Anterior cingulate cortex (tissue), 58 donors: ENCODE data around the gene EPHA4.

Experiments
- DNase-seq, 58 donors: peaks; one replicate each; lab custom pipeline; 2025; lab: John Stamatoyannopoulos, UW

The EPHA4 gene

GRCh38 chr2:221572219-221572820 is at the start of gene EPHA4:
Gene EPHA4 (minus strand): TSS chr2:221572304. CDS start chr2:221572248, 56 bp downstream.
- DNase-seq = peak in 57 of 58 donors; percentile 21 to 93 (median 78)

DNA sequence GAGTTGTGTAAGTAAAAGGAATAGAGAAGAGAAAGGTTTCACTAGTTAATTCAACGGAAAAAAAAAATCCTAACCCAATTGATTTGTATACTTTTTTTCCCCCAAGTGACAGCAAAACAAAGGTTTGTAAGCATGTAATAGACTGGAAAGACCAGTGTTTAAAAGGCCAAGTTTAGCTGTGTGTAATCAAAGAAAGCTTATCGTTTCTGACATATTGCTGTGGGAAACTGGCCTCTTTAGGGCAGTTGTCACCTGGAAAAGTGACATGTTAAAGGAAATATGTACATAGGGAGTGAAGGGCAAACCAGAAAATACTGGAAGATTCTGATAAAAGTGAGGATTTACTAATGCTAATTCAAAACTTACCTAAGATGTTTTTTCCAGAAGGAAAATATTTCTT is 45.9 kb upstream of the EPHA4 start:
- DNase-seq = no peak

GRCh38 chr2:221616561-221616960 is 44.5 kb upstream of the EPHA4 start:
- no peak for DNase-seq

- no peak for DNase-seq
These were observed 42.2 kb upstream of the EPHA4 start for GRCh38 chr2:221614274-221614673.

GRCh38 chr2:221612800-221613199 is 40.7 kb upstream of the EPHA4 start:
- no peak for DNase-seq

- no peak for DNase-seq
These were observed 40.1 kb upstream of the EPHA4 start for GRCh38 chr2:221612161-221612560.

DNA sequence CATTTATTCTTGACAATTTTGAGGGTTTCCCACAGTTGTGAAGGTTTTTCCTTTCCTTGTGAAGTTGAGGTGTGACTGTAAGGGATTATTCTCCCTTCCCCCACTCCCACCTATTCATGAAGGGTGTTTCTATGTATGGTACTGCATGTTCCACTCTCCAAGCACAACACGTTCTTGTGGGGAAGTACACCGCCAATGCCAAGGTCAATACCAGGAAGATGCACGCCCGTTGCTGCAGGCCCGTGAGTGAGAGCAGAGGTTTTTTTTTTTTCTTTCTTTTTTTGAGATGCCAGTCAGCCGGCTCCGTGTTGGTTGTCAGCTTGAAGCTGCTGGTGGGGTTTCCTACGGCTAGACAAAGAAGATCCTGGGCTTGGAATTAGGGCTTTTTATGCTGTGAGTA is 38.6 kb upstream of the EPHA4 start:
- no peak for DNase-seq

DNA sequence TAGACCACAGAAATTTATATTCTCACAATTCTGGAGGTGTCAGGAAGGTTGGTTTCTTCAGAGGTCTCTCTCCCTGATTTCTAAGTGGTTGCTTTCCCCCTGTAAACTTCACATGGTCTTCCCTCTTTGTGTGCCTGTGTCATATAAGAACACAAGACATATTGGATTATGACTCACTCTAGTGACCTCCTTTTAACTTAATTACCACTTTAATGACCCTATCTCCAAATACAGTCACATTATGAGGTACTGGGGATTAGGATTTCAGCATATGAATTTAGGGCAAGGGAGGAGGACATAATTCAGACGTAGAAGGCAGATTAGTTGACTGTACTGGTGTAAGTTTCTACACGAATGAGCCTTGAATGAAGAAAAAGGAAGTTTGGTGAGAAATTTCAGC is 38.2 kb upstream of the EPHA4 start:
- DNase-seq = no peak

GRCh38 chr2:221608442-221608841 is 36.3 kb upstream of the EPHA4 start:
- DNase-seq = no peak

GRCh38 chr2:221606424-221606823 is 34.3 kb upstream of the EPHA4 start:
- peak in 22 of 58 donors; percentile 4 to 58 (median 20) for DNase-seq

- DNase-seq = peak in 1 of 58 donors; percentile 17
These were observed 33.7 kb upstream of the EPHA4 start for GRCh38 chr2:221605751-221606240.

DNA sequence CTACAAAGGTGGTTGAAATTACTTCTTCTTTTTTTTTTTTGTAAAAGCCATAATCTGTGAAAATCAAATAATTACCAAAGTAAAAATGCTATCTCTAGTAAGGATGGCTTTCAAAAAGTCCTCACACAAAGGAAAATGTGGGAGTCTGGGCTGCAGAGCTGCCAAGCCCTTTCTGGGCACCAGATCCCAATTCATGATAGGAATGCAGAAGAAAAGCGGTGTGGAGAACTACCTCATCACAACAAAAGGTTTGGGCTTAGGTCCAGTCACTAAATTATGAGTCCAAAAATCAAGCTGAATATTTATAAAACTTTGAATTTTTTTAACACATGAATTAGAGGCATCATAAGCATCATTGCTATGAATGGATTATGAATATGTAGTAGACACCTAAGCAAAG is 30.8 kb upstream of the EPHA4 start:
- peak in 17 of 58 donors; percentile 3 to 58 (median 15) for DNase-seq

DNA sequence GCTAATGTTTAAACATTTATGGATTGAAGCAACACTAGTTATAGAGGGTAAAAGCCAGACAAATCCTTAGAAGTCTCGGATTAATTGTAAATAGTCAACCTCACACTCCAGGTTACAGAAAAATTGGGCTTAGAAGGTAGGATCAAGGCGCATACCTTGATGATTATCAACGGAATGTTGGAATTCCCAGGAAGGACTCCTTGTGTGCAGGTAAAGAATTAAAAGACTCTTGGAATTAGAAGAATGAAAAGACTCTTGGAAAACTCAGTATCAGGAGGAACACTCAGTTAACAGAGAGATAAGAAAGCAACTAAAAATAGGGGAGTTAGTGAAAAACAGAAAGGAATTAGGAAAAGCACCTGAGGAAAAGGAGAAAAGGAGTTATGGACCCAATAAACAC is 29.3 kb upstream of the EPHA4 start:
- no peak for DNase-seq

DNA sequence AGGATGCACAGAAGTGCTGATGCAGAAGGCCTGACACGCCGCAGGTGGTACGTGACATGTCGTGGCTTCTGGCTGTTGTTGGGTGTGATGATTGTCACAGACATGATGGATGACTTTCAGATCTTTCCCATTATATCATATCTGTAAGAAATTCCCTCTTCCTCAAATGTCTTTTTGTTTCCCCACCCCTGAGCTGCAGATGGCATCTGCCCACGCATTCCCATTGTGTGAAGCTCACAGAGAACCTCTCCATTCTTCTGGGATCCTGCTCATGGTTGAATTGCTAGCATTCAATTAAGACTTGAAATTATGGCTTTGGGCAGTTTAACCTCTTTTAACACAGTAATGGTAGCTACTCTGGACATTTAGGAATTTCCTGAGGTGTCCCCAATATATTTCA is 28.3 kb upstream of the EPHA4 start:
- DNase-seq = peak in 19 of 58 donors; percentile 3 to 59 (median 16)

GRCh38 chr2:221596192-221596591 is 24.1 kb upstream of the EPHA4 start:
- no peak for DNase-seq

DNA sequence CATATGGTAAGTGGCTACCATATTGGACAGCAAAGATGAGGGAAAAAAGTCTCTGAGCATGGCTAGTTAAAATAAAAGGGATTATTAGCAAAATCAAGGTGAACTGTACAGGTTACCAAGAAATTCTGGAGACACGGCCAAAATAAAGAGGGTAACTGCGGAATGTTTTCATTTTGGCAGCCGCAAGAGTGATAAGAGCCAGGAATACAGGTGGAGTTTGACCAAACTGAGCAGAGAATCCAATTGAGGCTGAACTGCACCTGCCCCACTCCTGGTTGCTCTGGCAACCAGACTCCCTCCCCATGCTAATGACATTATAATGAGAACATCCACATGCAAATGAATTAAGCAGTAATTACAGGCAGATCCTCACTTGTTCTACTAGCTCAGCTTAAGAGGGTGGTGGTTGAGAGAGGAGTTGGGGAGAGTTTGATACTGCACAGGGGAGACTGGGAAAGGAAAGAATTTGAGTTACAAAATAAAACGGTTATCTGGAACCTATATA is 18.8 kb upstream of the EPHA4 start:
- no peak for DNase-seq

- DNase-seq = no peak
These were observed 17.6 kb upstream of the EPHA4 start for GRCh38 chr2:221589696-221590095.

- no peak for DNase-seq
These were observed 16.3 kb upstream of the EPHA4 start for GRCh38 chr2:221588306-221588985.

DNA sequence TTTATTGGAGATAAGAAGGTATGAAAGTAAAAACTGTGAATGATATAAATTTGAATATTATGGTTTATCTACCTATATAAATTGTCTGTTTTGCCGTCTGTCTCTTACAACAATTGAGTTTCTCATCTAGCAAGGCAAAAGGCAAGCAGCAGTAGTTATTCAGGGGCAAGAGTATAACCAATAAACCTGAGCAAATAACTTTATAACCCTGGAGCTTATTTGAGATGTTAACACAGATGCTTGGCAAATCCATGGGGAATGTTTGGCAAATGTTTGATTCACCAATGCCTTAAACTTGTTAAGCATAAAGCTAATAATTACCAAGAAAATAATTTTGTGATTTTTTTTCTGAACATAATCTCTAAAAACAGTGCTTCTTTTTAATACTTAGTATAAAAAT is 9.9 kb upstream of the EPHA4 start:
- no peak for DNase-seq

DNA sequence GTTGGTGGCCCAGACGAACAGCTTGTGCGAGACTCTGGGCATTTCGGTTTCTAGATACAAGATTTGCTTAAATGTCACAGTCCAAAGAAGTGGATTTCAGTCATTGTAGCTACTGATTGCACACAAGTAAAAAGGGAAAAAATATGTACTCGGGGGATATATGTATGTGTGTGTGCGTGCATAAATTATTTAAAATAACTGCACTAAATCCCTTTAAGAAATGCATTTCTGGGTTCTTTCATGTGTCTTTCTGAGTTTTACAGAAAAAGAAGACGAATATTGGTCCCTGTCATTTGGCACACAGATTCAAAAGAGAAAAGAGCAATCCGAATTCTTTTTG is 2.1 kb upstream of the EPHA4 start:
- DNase-seq = no peak

GRCh38 chr2:221573430-221574230 is 1.5 kb upstream of the EPHA4 start:
- peak in 57 of 58 donors; percentile 55 to 89 (median 77) for DNase-seq
